ENCODE data around the gene KLRC3.
"Not testable (repeated sequence)": the region's sequence is repeated elsewhere in the genome, so short reads cannot be mapped to it uniquely, and the experiment has no call there.

KLRC3 gene

DNA sequence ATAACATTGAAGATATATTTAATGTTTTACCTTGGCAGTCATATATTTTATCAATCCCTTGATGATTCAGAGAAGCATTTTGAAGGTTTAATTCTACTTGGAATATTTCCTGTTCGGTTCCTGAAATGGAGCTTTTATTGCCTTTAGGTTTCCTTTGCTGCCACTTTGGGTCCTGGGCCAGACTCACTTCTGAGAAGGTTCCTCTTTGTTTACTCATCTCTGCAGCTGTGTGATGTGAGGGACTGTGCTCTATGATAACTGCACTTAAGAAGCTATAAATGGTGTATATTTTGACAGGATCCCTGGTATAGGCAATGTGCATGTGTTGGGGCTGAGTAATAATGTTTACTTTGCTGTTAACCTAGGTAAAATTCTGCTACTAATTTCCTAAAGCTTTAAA lies at the start of gene KLRC3:
TSS of gene KLRC3 (minus strand) at position 262 of the 400 bp plus-strand sequence. CDS start at position 217, 45 bp downstream.
- not testable (repeated sequence) for H3K4me3 ChIP-seq (ENCODE audit: low read length)

DNA sequence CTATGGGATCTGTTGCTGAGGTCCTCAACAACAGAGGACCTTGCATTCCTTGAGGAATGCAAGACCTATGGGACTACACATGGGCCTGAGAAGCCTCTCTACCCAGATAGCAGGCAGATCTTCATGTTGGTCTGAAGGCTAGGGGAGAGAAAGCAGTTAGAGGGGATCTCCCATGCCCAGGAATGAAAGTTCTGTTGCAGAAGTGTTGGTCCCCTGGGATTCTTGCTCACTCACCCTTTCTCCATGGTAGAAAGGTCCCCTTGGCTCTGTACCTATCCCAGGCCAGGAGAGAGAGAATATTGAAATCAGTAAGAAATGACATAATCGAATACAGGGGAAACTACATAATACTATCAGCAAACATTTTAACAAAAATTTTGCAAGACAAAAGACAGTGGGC lies 49.3 kb upstream of the KLRC3 start:
- no peak for TF ChIP-seq ZNF274 (IDR thresholded peaks at IDR 0.05; ENCODE audit: low read depth, low read length)
- H3K4me3 ChIP-seq (ENCODE audit: low read length) = no peak overlapping the region

DNA sequence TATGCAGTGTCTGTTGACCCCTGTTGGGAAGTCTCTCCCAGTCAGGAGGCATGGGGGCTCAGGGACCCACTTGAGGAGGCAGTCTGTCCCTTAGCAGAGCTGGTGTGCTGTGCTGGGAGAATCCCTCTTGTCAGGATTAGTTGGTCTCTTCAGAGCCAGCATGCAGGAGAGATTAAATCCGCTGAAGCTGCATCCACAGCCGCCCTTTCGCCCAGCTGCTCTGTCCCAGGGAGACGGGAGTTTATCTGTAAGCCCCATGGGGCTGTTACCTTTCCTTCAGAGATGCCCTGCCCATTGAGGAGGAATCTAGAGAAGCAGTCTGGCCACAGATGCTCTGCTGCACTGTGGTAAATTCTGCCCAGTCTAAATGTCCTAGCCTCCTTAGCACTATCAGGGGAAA lies 45.9 kb upstream of the KLRC3 start:
- TF ChIP-seq ZNF274 (IDR thresholded peaks at IDR 0.05; ENCODE audit: low read depth, low read length) = no peak
- H3K4me3 ChIP-seq (ENCODE audit: low read length) = no peak overlapping the region

DNA sequence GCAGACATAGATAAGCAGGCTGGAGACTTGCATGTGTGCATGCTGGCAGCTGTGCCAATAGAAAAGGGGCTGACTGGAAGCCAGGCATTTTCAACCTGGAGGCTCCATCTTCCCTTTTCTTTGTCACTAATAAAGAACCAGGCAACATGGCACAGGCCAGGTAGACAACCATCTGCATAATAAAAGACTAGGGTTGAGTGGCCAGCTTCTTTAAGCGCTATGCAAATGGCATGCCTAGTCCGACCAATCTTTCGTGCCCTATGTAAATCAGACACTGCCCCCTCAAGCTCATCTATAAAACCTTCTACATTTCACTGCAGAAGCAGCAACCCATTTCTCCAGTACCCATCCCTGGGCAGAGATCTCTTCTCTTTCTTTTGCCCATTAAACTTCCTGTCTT lies 37.4 kb upstream of the KLRC3 start:
- no peak overlapping the region for H3K4me3 ChIP-seq (ENCODE audit: low read length)
- no peak for TF ChIP-seq ZNF274 (IDR thresholded peaks at IDR 0.05; ENCODE audit: low read depth, low read length)

DNA sequence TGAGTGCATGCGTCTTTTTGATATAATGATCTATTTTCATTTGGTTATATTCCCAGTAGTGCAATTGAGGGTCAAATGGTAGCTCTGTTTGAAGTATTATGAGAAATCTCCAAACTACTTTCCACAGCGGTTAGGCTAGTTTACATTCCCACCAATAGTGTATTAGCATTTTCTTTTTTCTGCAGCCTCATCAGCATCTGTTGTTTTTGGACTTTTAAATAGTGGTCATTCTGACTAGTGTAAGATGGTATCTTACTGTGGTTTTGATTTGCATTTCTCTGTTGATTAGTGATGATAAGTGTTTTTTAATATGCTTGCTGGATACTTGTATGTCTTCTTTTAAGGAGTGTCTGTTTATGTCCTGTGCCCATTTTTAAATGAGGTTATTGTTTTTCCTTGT lies 36.5 kb upstream of the KLRC3 start:
- H3K4me3 ChIP-seq (ENCODE audit: low read length) = no peak overlapping the region
- TF ChIP-seq ZNF274 (IDR thresholded peaks at IDR 0.05; ENCODE audit: low read depth, low read length) = no peak

DNA sequence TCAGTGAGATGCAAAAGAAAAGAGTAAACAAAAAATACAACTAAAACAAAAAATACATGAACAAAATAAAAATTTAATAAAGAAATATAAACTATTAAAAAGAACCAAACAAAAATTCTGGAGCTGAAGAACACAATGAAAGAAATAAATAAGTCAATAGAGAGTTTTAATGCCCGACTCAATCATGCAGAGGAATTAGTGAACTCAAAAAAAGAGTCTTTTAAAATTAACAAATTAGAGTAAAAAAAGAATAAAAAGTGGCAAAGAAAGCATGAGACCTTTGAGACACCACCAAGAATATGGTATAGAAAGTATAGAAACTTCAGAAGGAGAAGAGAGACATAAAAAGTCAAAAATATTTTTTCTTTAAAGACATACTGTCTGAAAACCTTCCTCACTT lies 35.4 kb upstream of the KLRC3 start:
- TF ChIP-seq ZNF274 (IDR thresholded peaks at IDR 0.05; ENCODE audit: low read depth, low read length) = no peak
- H3K4me3 ChIP-seq (ENCODE audit: low read length) = no peak overlapping the region

DNA sequence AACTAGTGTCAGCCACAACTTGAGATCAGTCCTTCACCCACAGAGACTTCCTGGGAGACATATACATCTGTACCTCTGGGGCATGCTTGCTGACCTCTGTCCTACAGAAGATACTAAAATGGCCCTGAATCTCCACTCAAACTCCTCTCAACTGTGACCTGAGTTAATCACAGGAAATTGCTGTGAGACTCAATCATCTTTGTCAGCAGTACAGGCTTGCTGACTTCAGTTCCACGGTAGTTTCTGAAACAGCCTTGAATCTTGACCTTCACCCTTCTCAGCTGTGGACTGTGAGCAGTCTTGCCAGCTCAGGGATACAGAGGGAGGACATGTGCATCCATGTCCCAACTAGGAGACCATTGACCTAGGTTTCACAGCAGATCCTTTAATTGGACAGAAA lies 34.1 kb upstream of the KLRC3 start:
- no peak for TF ChIP-seq ZNF274 (IDR thresholded peaks at IDR 0.05; ENCODE audit: low read depth, low read length)
- no peak overlapping the region for H3K4me3 ChIP-seq (ENCODE audit: low read length)

DNA sequence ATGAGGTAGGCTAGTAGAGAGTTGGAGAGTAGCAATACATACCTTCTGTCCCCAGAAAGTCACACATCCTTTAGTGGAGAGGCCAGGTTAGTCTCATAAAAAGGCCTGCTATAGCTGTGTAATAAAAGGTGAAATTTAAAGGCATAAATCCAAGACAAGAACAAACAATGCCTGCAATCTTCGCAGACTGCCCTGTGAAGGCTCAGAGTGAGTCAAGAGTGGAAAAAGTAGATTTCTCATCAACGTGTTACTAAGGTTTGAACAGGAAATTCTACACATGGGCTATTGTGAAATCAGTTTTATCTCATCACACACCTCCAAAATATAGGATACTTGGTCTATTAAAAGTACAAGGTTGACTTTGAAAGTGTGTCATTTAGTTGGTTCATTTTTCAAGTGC lies 32.8 kb upstream of the KLRC3 start, which contains the start of gene KLRC1:
TSS of gene KLRC1 (minus strand) at position 222 of the 400 bp plus-strand sequence. CDS start 2,221 bp downstream, outside the sequence.
- H3K4me3 ChIP-seq (ENCODE audit: low read length) = no peak within 1 kb of the TSS
- TF ChIP-seq ZNF274 (IDR thresholded peaks at IDR 0.05; ENCODE audit: low read depth, low read length) = no peak

DNA sequence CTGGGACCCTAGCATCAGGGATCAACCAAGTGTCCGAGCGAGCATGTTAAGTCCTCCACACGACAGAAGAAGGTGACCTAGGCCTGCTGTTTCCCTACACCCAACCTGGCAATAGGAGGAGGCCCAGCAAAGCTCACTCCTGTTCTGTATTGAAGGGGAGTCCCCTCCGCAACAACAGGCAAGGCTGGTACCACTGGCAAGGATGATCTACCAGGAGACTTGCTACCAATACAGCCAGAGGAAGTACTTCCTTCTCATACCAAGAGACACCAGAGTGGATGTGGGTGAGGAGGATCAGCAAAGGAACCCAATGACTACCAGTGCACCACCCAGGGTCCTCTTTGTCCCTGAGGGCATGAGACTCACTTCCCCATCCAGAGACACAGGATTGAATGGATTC lies 27.8 kb upstream of the KLRC3 start:
- no peak overlapping the region for H3K4me3 ChIP-seq (ENCODE audit: low read length)
- no peak for TF ChIP-seq ZNF274 (IDR thresholded peaks at IDR 0.05; ENCODE audit: low read depth, low read length)

DNA sequence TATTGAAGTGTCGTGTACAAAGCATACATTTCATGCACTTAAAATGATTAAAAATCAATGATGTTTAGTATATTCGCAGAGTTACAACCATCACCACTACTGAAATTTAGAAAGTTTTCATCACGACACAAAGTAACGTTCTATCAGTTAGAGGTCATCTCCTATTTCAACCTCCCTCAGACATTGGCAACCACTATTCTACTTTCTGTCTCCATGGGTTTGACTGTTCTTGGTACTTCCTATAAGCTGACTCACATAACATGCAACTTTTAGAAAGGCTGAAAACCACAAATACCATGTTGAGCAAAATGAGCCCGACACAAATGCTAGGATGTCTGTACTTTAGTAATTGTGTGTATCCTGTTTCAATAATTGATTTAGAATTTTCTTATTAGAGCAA lies 25.7 kb upstream of the KLRC3 start:
- not testable (repeated sequence) for H3K4me3 ChIP-seq (ENCODE audit: low read length)

DNA sequence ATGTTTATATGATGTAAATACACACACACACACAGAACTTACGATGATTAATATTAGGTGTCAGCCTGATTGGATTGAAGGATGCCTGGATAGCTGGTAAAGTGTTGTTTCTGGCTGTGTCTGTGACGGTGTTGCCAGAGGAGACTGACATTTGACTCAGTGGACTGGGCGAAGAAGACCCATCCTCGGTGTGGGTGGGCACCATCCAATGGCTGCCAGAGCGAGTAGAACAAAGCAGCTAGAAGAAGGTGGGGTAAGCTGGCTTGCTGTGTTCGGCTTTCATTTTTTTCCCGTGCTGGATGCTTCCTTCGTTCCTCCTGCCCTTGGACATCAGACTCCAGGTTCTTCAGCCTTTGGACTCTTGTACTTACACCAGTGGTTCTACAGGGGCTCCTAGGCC lies 20.7 kb upstream of the KLRC3 start:
- not testable (repeated sequence) for H3K4me3 ChIP-seq (ENCODE audit: low read length)

DNA sequence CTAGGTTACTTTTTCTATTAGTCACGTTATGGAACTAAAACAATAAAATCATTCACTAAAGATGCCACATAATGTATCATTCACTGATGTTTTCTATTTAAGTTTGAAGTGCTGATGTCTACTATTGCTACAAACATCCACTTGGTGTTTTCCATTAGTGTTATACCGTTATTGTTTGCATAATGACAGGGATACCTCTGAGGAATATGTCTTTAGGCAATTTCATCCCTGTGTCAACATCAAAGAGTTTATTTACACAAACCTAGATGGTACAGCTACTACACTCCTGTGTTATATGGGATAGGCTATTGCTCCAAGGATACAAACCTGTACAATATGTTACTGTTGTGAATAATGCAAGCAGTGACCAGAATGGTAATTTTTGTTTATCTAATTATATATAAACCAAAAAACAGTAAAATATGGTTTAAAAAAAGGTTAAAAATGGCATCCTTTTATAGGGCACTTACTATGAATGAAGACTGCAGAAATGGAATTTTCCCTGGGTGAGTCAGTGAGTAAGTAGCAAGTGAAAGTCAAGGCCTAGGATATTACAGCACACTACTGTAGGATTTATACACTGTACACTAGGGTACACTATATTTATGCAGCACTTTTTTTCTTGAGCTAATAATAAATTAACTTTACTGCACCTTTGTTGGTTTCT lies 19.3 kb upstream of the KLRC3 start:
- not testable (repeated sequence) for H3K4me3 ChIP-seq (ENCODE audit: low read length)

DNA sequence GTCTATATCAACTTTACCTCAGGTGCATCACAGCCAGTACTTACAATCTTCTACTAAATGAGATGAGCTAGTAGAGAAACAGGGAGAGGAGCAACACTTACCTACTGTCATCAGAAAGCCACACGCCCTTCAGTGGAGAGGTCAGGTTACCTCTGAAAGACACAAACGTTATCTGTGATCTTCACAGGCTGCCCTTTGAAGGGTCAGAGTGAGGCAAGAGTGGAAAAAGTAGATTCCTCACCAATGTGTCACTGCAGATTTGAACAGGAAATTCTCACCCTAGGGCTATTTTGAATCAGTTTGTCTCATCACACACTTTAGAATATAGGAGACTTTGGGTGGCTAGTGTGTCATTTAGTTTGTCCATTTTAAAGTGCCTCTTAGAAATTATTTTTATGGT lies 17.2 kb upstream of the KLRC3 start:
- not testable (repeated sequence) for H3K4me3 ChIP-seq (ENCODE audit: low read length)

DNA sequence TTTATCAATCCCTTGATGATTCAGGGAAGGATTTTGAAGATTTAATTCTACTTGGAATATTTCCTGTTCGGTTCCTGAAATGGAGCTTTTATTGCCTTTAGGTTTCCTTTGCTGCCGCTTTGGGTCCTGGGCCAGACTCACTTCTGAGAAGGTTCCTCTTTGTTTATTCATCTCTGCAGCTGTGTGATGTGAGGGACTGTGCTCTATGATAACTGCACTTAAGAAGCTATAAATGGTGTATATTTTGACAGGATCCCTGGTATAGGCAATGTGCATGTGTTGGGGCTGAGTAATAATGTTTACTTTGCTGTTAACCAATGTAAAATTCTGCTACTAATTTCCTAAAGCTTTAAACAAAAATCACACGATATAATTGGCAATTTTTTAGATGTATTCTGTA lies 15.4 kb upstream of the KLRC3 start, which contains the start of gene KLRC2:
TSS of gene KLRC2 (minus strand) at position 195 of the 400 bp plus-strand sequence. CDS start at position 171, 24 bp downstream.
- not testable (repeated sequence) for H3K4me3 ChIP-seq (ENCODE audit: low read length)

DNA sequence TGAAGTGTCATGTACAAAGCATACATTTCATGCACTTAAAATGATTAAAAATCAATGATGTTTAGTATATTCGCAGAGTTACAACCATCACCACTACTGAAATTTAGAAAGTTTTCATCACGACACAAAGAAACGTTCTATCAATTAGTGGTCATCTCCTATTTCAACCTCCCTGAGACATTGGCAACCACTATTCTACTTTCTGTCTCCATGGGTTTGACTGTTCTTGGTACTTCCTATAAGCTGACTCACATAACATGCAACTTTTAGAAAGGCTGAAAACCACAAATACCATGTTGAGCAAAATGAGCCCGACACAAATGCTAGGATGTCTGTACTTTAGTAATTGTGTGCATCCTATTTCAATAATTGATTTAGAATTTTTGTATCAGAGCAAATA lies 10.2 kb upstream of the KLRC3 start:
- H3K4me3 ChIP-seq (ENCODE audit: low read length) = not testable (repeated sequence)

DNA sequence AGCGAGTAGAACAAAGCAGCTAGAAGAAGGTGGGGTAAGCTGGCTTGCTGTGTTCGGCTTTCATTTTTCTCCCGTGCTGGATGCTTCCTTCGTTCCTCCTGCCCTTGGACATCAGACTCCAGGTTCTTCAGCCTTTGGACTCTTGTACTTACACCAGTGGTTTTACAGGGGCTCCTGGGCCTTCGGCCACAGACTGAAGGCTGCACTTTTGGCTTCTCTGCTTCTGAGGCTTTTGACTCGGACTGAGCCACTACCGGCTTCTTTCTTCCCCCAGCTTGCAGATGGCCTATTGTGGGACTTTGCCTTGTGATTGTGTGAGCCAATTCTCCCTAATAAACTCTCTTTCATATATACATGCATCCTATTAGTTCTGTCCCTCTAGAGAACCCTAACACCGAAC lies 5.5 kb upstream of the KLRC3 start:
- H3K4me3 ChIP-seq (ENCODE audit: low read length) = not testable (repeated sequence)

DNA sequence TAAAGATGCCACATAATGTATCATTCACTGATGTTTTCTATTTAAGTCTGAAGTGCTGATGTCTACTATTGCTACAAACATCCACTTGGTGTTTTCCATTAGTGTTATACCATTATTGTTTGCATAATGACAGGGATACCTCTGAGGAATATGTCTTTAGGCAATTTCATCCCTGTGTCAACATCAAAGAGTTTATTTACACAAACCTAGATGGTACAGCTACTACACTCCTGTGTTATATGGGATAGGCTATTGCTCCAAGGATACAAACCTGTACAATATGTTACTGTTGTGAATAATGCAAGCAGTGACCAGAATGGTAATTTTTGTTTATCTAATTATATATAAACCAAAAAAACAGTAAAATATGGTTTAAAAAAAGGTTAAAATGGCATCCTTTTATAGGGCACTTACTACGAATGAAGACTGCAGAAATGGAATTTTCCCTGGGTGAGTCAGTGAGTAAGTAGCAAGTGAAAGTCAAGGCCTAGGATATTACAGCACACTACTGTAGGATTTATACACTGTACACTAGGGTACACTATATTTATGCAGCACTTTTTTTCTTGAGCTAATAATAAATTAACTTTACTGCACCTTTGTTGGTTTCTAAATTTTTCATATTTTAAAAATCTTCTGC lies 4.0 kb upstream of the KLRC3 start:
- H3K4me3 ChIP-seq (ENCODE audit: low read length) = not testable (repeated sequence)

DNA sequence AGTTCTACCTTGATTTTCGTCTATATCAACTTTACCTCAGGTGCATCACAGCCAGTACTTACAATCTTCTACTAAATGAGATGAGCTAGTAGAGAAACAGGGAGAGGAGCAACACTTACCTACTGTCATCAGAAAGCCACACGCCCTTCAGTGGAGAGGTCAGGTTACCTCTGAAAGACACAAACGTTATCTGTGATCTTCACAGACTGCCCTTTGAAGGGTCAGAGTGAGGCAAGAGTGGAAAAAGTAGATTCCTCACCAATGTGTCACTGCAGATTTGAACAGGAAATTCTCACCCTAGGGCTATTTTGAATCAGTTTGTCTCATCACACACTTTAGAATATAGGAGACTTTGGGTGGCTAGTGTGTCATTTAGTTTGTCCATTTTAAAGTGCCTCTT lies 1.8 kb upstream of the KLRC3 start:
- H3K4me3 ChIP-seq (ENCODE audit: low read length) = not testable (repeated sequence)

Measured in GM08714 (cell line).